Right ventricle myocardium inferior (tissue), 1 donor: ENCODE measurements around the gene VEGFB. TPM values are rescaled to one million over a fixed set of nuclear protein-coding genes. Genes with fewer than 3 reads are reported as not detected.

ENCODE experiments used
- ATAC-seq: fragments of 200-7000 bp; cut with Tn5 transposase; one replicate; pipeline ENCODE4 v1.9.1; 2020; ENCODE audit warnings: mild to moderate bottlenecking, moderate library complexity
- DNase-seq: peaks from one replicate; pipeline ENCODE4 v3.0.0; 2021; ENCODE audit errors: missing footprints
- intact Hi-C: fragments of 100-400 bp; cut with DNase I; formaldehyde crosslinking; loops from one replicate; pipeline ENCODE4 v1.11.0; 2022
- total RNA-seq: library from RNA; stranded (reverse); fragmentation: NEBNext Ultra II Directional; extraction: Animal tissue kit (Norgen Biotek cat#: 25700); gene quantifications from one replicate; pipeline ENCODE4 v1.2.1, GENCODE V29; 2021
- donor health status: DM: no; HTN: yes; CAD: no; lungs with severe emphysema.

Gene VEGFB
- total RNA-seq, 1 donor from 2014 or later, result 272 TPM

DNA sequence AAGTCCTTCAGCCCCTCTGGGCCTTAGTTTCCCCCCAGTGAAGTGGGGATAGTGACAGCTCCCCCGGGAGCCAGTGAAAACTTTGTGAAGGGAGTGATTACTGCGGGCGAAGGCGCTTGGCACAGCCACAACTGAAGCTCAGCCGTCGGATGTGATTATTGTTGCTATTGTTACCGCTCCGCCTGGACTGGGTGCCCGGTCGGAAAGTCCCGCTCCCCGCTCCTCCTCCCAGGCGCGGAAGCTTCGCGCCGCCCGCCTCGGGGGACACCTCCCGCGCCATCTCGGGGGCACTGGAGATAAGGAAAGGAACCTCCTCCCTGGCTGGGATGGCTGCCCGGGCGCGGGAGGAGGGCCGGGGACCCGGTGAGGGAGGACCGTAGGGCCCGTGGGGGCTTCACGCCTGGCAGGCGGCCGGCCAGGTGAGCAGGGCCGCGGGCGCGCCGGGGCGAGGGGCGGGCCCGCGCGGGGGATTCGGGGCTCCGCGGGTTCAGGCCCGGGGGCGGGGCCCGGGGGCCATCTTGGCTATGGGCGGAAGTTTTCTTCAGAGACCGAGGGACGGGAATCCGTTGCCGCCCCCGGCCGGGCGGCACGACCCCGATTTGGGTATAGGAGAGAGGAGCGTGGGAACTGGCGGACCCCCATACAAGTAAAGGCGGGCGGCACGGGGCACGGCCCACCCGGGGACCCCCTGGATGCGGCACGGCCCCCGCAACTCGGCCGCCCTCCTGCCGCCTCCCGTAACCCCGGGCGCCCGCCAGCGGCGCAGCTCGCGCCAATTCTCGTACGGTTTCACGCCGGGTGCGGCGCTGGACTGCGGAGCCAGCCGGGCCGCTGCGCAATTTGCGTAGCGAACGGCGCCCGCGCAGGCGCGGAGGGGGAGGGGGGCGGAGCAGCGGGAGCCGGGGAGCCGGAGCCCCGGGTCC lies 50.8 kb downstream of the VEGFB start, which contains the start of gene GPR137:
GPR137 (plus strand) TSS at position 887 of the 923 bp plus-strand sequence. CDS start 677 bp downstream, outside the sequence.
- ATAC-seq, result peak; percentile 74
- peak; percentile 93 for DNase-seq
- intact Hi-C loops, result loop anchor here (1.0 to 5.0 kb wide), 3 partner anchors 15 to 83 kb away; partner anchors contain the start of gene ESRRA

DNA sequence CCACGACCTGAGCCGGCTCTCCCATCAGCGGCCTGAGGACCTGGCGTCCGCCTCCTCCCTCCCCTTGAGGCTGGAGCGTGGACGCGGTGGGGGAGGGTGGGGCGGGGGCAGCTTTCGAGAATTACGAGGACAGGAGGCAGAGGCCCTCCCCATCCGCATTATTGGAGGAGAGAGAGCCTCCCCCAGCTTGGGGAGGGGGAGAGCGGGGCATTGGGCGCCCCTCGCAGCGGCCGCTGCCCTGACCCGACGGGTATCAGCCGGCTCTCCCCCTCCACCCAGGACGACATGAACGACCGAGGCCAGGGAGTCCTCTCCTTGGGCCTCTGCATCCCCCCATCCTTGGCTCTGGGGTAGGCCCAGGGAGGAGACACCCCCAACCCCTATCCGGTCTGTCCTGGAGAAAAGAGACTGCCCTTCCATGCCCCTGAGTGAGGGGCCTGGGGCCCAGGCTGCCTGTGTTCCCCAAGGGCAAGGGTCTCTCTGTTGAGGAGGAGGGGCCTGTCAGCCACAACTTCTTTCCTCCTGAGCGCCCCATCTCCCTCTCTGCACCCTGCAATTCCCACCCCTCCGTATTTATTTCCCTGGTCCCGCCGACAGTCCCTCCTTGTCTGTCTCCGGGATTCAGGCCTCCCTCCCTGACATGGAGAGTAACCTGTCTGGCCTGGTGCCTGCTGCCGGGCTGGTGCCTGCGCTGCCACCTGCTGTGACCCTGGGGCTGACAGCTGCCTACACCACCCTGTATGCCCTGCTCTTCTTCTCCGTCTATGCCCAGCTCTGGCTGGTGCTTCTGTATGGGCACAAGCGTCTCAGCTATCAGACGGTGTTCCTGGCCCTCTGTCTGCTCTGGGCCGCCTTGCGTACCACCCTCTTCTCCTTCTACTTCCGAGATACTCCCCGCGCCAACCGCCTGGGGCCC lies 51.8 kb downstream of the VEGFB start:
- DNase-seq, result peak; percentile 17
- intact Hi-C loops, result loop anchor here (1.0 to 5.0 kb wide), 3 partner anchors 16 to 84 kb away; partner anchors contain the start of gene ESRRA
- no peak for ATAC-seq

DNA sequence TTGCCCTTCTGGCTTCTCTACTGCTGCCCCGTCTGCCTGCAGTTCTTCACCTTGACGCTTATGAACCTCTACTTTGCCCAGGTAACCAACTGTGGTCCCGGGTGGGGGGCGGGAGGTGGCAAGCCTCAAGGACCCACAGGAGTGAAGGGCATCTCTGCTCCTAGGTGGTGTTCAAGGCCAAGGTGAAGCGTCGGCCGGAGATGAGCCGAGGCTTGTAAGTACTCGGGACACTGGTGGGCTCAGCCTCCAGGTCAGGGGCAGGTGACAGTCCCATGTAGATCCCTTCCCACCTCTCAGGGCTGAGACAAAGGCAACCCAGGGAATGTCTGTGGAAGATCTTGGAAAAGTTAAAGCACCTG lies 52.4 kb downstream of the VEGFB start:
- intact Hi-C loops, result loop anchor here (5.0 kb wide), 1 partner anchor 84 kb away; no protein-coding TSS in a partner anchor
- ATAC-seq (no peak), DNase-seq (peak; percentile 68)

DNA sequence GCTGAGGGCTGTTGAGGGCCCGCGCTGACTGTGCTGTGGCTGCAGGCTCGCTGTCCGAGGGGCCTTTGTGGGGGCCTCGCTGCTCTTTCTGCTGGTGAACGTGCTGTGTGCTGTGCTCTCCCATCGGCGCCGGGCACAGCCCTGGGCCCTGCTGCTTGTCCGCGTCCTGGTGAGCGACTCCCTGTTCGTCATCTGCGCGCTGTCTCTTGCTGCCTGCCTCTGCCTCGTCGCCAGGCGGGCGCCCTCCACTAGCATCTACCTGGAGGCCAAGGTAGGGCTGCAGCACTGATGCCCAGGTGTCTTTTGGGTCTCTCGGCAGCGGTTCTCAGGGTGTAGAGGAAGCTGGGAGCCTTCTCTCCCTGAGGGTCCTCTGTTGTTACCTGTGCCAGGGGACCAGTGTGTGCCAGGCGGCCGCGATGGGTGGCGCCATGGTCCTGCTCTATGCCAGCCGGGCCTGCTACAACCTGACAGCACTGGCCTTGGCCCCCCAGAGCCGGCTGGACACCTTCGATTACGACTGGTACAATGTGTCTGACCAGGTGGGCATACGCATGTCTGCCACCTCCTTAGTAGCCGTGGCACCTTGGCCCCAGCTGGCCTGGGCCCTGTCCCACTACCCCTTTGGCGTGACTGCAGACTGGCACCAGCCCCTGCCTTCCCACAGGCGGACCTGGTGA lies 53.4 kb downstream of the VEGFB start:
- DNase-seq, result peak; percentile 50
- no peak for ATAC-seq
- intact Hi-C loops, result loop anchor here (5.0 kb wide), 1 partner anchor 86 kb away; no protein-coding TSS in a partner anchor

DNA sequence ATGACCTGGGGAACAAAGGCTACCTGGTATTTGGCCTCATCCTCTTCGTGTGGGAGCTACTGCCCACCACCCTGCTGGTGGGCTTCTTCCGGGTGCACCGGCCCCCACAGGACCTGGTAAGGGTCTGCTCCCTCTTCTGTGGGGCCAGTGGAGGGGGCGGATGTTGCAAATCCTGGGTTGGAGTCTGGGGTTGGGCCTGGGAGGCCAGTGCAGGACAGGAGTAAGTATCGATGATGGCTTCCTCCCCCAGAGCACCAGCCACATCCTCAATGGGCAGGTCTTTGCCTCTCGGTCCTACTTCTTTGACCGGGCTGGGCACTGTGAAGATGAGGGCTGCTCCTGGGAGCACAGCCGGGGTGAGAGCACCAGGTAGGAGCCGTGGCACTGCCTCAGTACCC lies 54.0 kb downstream of the VEGFB start:
- intact Hi-C loops, result loop anchor here (5.0 kb wide), 1 partner anchor 86 kb away; no protein-coding TSS in a partner anchor
- ATAC-seq (no peak), DNase-seq (no peak)

Other genes with a start within 250 kb of the VEGFB start
- 55.6 TPM for gene OTUB1, start 248.1 kb upstream of the VEGFB start, total RNA-seq
- gene FLRT1, start 198.7 kb upstream of the VEGFB start, total RNA-seq, result 0.57 TPM
- 119 TPM for gene MACROD1, start 68.5 kb upstream of the VEGFB start, total RNA-seq
- gene STIP1, start 48.4 kb upstream of the VEGFB start, total RNA-seq, result 124 TPM
- 9.6 TPM for gene FERMT3, start 27.9 kb upstream of the VEGFB start, total RNA-seq
- 71.9 TPM for gene TRPT1, start 8.4 kb upstream of the VEGFB start, total RNA-seq
- 66.4 TPM for gene NUDT22, start 8.3 kb upstream of the VEGFB start, total RNA-seq
- 53.5 TPM for gene DNAJC4, start 4.0 kb upstream of the VEGFB start, total RNA-seq
- 50.6 TPM for gene FKBP2, start 6.5 kb downstream of the VEGFB start, total RNA-seq
- 129 TPM for gene PPP1R14B, start 12.4 kb downstream of the VEGFB start, total RNA-seq
- gene PLCB3, start 16.9 kb downstream of the VEGFB start, total RNA-seq, result 10.9 TPM
- 89.1 TPM for gene BAD, start 50.1 kb downstream of the VEGFB start, total RNA-seq
- gene GPR137, start 51.3 kb downstream of the VEGFB start, total RNA-seq, result 28.6 TPM
- not detected for gene KCNK4, start 56.7 kb downstream of the VEGFB start, total RNA-seq
- gene CATSPERZ, start 65.8 kb downstream of the VEGFB start, total RNA-seq, result not detected
- 217 TPM for gene ESRRA, start 70.9 kb downstream of the VEGFB start, total RNA-seq
- 92.8 TPM for gene TRMT112, start 83.0 kb downstream of the VEGFB start, total RNA-seq
- gene PRDX5, start 83.5 kb downstream of the VEGFB start, total RNA-seq, result 410 TPM
- 7.7 TPM for gene CCDC88B, start 105.6 kb downstream of the VEGFB start, total RNA-seq
- 18.7 TPM for gene RPS6KA4, start 124.6 kb downstream of the VEGFB start, total RNA-seq